Embryonic facial prominence (tissue), 1 donor: ENCODE data around the gene ZNF677.
"Not testable (repeated sequence)": the region's sequence is repeated elsewhere in the genome, so short reads cannot be mapped to it uniquely, and the experiment has no call there.

ENCODE experiments used
- DNase-seq: peaks from one replicate; pipeline ENCODE4 v3.0.0-alpha.2; 2016; ENCODE audit errors: extremely low spot score

Gene ZNF677

GRCh38 chr19:53254411-53255341 lies at the start of gene ZNF677:
ZNF677 (minus strand) TSS chr19:53254873; CDS start chr19:53251550, 3,323 bp downstream.
- DNase-seq = peak; percentile 60

GRCh38 chr19:53301341-53301740 lies 46.7 kb upstream of the ZNF677 start:
- not testable (repeated sequence) for DNase-seq

- DNase-seq = no peak
Measured at GRCh38 chr19:53294786-53295441, 40.2 kb upstream of the ZNF677 start.

GRCh38 chr19:53290758-53291549 lies 36.3 kb upstream of the ZNF677 start:
- DNase-seq = no peak

- DNase-seq = no peak
Measured at GRCh38 chr19:53285087-53285486, 30.4 kb upstream of the ZNF677 start.

- not testable (repeated sequence) for DNase-seq
Measured at GRCh38 chr19:53281947-53282346, 27.3 kb upstream of the ZNF677 start.

- no peak for DNase-seq
Measured at GRCh38 chr19:53275480-53275879, 20.8 kb upstream of the ZNF677 start.

- DNase-seq = no peak
Measured at GRCh38 chr19:53272044-53272443, 17.4 kb upstream of the ZNF677 start.

- DNase-seq = not testable (repeated sequence)
Measured at GRCh38 chr19:53269861-53270260, 15.2 kb upstream of the ZNF677 start.

- not testable (repeated sequence) for DNase-seq
Measured at GRCh38 chr19:53267623-53268022, 12.9 kb upstream of the ZNF677 start, which contains the start of gene VN1R4. VN1R4 (minus strand) TSS chr19:53267723; CDS start chr19:53267665, 58 bp downstream.

GRCh38 chr19:53257715-53258342 lies 3.2 kb upstream of the ZNF677 start, which contains the start of gene VN1R2:
VN1R2 (plus strand) TSS chr19:53258292; CDS start chr19:53258376, 84 bp downstream.
- not testable (repeated sequence) for DNase-seq

GRCh38 chr19:53246498-53246897 lies 8.2 kb downstream of the ZNF677 start:
- no peak for DNase-seq

GRCh38 chr19:53237114-53237777 lies 17.4 kb downstream of the ZNF677 start:
- no peak for DNase-seq

- DNase-seq = no peak
Measured at GRCh38 chr19:53224606-53225005, 30.1 kb downstream of the ZNF677 start.

- DNase-seq = not testable (repeated sequence)
Measured at GRCh38 chr19:53222716-53223115, 32.0 kb downstream of the ZNF677 start.

GRCh38 chr19:53212703-53213320 lies 41.9 kb downstream of the ZNF677 start:
- DNase-seq = no peak

GRCh38 chr19:53211554-53211953 lies 43.1 kb downstream of the ZNF677 start:
- not testable (repeated sequence) for DNase-seq

- peak; percentile 82 for DNase-seq
Measured at GRCh38 chr19:53196777-53197396, 57.8 kb downstream of the ZNF677 start.

- DNase-seq = peak; percentile 73
Measured at GRCh38 chr19:53195265-53195903, 59.3 kb downstream of the ZNF677 start.
